Astrocyte (in vitro differentiated cells and primary cell): ENCODE data around the gene LRRC4C.

Experiments
- EZH2 ChIP-seq: IDR thresholded peaks from 2 replicates; pipeline ENCODE4 v1.6.1; 2012; ENCODE audit warnings: mild to moderate bottlenecking, low read length, inconsistent platforms; ENCODE audit not compliant: insufficient read depth
- TF ChIP-seq, protein P1 (sequence below): IDR thresholded peaks from 2 replicates; pipeline ENCODE4 v1.5.1; 2011; ENCODE audit warnings: low read depth, mild to moderate bottlenecking, inconsistent platforms, low read length, moderate library complexity; ENCODE audit not compliant: insufficient read depth

DNA sequence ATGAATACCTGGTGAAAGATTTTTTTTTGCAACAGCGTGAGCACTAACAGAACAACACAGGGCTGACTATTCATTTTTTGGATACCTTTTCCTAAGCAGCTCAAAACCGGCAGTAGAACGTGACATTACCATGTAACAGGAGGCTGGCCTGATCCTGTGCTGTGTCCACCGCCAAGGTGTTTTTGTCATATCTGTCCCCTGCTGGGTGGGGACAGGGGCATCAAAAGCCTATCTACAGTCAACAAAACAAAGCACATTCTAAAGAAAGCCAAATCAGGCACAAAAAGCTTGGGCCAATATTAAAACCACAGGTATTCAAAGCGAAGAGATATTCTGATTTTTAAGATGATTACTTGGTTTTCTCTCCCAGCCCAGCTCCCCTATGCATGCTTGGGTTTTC, 151.2 kb downstream of the LRRC4C start:
- TF ChIP-seq, protein P1, sequence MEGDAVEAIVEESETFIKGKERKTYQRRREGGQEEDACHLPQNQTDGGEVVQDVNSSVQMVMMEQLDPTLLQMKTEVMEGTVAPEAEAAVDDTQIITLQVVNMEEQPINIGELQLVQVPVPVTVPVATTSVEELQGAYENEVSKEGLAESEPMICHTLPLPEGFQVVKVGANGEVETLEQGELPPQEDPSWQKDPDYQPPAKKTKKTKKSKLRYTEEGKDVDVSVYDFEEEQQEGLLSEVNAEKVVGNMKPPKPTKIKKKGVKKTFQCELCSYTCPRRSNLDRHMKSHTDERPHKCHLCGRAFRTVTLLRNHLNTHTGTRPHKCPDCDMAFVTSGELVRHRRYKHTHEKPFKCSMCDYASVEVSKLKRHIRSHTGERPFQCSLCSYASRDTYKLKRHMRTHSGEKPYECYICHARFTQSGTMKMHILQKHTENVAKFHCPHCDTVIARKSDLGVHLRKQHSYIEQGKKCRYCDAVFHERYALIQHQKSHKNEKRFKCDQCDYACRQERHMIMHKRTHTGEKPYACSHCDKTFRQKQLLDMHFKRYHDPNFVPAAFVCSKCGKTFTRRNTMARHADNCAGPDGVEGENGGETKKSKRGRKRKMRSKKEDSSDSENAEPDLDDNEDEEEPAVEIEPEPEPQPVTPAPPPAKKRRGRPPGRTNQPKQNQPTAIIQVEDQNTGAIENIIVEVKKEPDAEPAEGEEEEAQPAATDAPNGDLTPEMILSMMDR, result no peak
- no peak for TF ChIP-seq EZH2
